ENCODE measurements around the gene NKPD1. TPM values are rescaled to one million over a fixed set of nuclear protein-coding genes. Genes with fewer than 3 reads are reported as not detected.
A peak's percentile ranks its signal among the peaks of the same experiment; 100 is the strongest.

Gene NKPD1
- total and polyA plus RNA-seq, 2 experiments from 2014 or later: 0.11 TPM; not detected in 1

- peak; percentile 20 for DNase-seq
- Histone ChIP-seq H3K4me3 (peak overlapping the region; percentile 39), H4K20me1 (ENCODE audit: insufficient read depth) (no peaks in the 10 kb centered on the region), H3K27me3 (replicated peaks; ENCODE audit: insufficient read depth) (no peaks in the 10 kb centered on the region), H3K4me1 (ENCODE audit: insufficient read depth) (peaks cover 6% of the 10 kb centered on the region; the same call in 1 of the 2 replicates), H3K9me2 (ENCODE audit: insufficient read depth) (no peaks in the 10 kb centered on the region), H3K79me2 (ENCODE audit: insufficient read depth) (no peaks in the 10 kb centered on the region), H3K9me3 (ENCODE audit: low read depth) (no peaks in the 10 kb centered on the region), H3K27ac (no peak overlapping the region), H2AFZ (no peak overlapping the region), H3K36me3 (ENCODE audit: low read depth) (no peaks in the 10 kb centered on the region), H3F3A (ENCODE audit: insufficient read depth) (no peaks in the 10 kb centered on the region), H3K9ac (no peak overlapping the region), H3K4me2 (ENCODE audit: unreplicated experiment) (peak overlapping the region; percentile 55)
- TF ChIP-seq EZH2phosphoT487 (IDR thresholded peaks at IDR 0.05; ENCODE audit: insufficient read depth, low read depth) (no peak), EZH2 (IDR thresholded peaks at IDR 0.05; ENCODE audit: insufficient read depth, poor library complexity, severe bottlenecking) (no peak)
- in situ Hi-C loops (cut with MboI): no loop called here
- WGBS, 2 experiments (ENCODE audit: low coverage in 1 of 2, low lambda C conversion rate in 2 of 2, missing lambda C conversion rate in 2 of 2): 15 to 16% methylated on average over 31 to 53 of the region's 64 CpGs
These were observed 8.8 kb downstream of the NKPD1 start for GRCh38 chr19:45151821-45152503.

GRCh38 chr19:45151320-45151719, 9.5 kb downstream of the NKPD1 start:
- Histone ChIP-seq H3K27ac (no peak overlapping the region), H3K9me3 (ENCODE audit: low read depth) (no peaks in the 10 kb centered on the region), H3K4me1 (ENCODE audit: insufficient read depth) (peaks cover 6% of the 10 kb centered on the region; the same call in 1 of the 2 replicates), H3K9me2 (ENCODE audit: insufficient read depth) (no peaks in the 10 kb centered on the region), H3K4me2 (ENCODE audit: unreplicated experiment) (no peak overlapping the region), H3F3A (ENCODE audit: insufficient read depth) (no peaks in the 10 kb centered on the region), H3K79me2 (ENCODE audit: insufficient read depth) (no peaks in the 10 kb centered on the region), H3K4me3 (no peak overlapping the region), H4K20me1 (ENCODE audit: insufficient read depth) (no peaks in the 10 kb centered on the region), H2AFZ (no peak overlapping the region), H3K9ac (no peak overlapping the region), H3K36me3 (ENCODE audit: low read depth) (no peaks in the 10 kb centered on the region), H3K27me3 (replicated peaks; ENCODE audit: insufficient read depth) (no peaks in the 10 kb centered on the region)
- in situ Hi-C loops (cut with MboI): no loop called here
- no peak for DNase-seq
- TF ChIP-seq EZH2phosphoT487 (IDR thresholded peaks at IDR 0.05; ENCODE audit: insufficient read depth, low read depth) (no peak), EZH2 (IDR thresholded peaks at IDR 0.05; ENCODE audit: insufficient read depth, poor library complexity, severe bottlenecking) (no peak)
- WGBS, 2 experiments (ENCODE audit: low coverage in 1 of 2, low lambda C conversion rate in 2 of 2, missing lambda C conversion rate in 2 of 2): 73 to 75% methylated on average over 7 of the region's 7 CpGs

- DNase-seq: no peak
- in situ Hi-C loops (cut with MboI): no loop called here
- no peaks in the 10 kb centered on the region for H3K79me2 ChIP-seq (ENCODE audit: insufficient read depth)
These were observed 10.0 kb downstream of the NKPD1 start for GRCh38 chr19:45150751-45151281.

GRCh38 chr19:45150180-45150579, 10.6 kb downstream of the NKPD1 start:
- no peak overlapping the region for H3K9ac ChIP-seq
- H4K20me1 ChIP-seq (ENCODE audit: insufficient read depth): no peaks in the 10 kb centered on the region
- H3K4me1 ChIP-seq (ENCODE audit: insufficient read depth): peaks cover 6% of the 10 kb centered on the region; the same call in 1 of the 2 replicates
- H3K9me3 ChIP-seq (ENCODE audit: low read depth): no peaks in the 10 kb centered on the region
- H3K79me2 ChIP-seq (ENCODE audit: insufficient read depth): no peaks in the 10 kb centered on the region
- H3K27me3 ChIP-seq (replicated peaks; ENCODE audit: insufficient read depth): no peaks in the 10 kb centered on the region
- no peaks in the 10 kb centered on the region for H3K9me2 ChIP-seq (ENCODE audit: insufficient read depth)
- no peaks in the 10 kb centered on the region for H3F3A ChIP-seq (ENCODE audit: insufficient read depth)
- TF ChIP-seq EZH2phosphoT487 (IDR thresholded peaks at IDR 0.05; ENCODE audit: insufficient read depth, low read depth): no peak
- TF ChIP-seq EZH2 (IDR thresholded peaks at IDR 0.05; ENCODE audit: insufficient read depth, poor library complexity, severe bottlenecking): no peak
- no peak for DNase-seq
- 68 to 76% methylated on average over 4 of the region's 4 CpGs for WGBS, 2 experiments (ENCODE audit: low coverage in 1 of 2, low lambda C conversion rate in 2 of 2, missing lambda C conversion rate in 2 of 2)
- H2AFZ ChIP-seq: no peak overlapping the region
- no peak overlapping the region for H3K27ac ChIP-seq
- H3K4me2 ChIP-seq (ENCODE audit: unreplicated experiment): no peak overlapping the region
- H3K4me3 ChIP-seq: no peak overlapping the region
- in situ Hi-C loops (cut with MboI): no loop called here
- no peaks in the 10 kb centered on the region for H3K36me3 ChIP-seq (ENCODE audit: low read depth)

More at GRCh38 chr19:45150751-45151281, 10.0 kb downstream of the NKPD1 start:
- Histone ChIP-seq H3K4me1 (ENCODE audit: insufficient read depth) (peaks cover 6% of the 10 kb centered on the region; the same call in 1 of the 2 replicates), H3K36me3 (ENCODE audit: low read depth) (no peaks in the 10 kb centered on the region), H3K27me3 (replicated peaks; ENCODE audit: insufficient read depth) (no peaks in the 10 kb centered on the region), H4K20me1 (ENCODE audit: insufficient read depth) (no peaks in the 10 kb centered on the region), H3F3A (ENCODE audit: insufficient read depth) (no peaks in the 10 kb centered on the region), H3K4me3 (no peak overlapping the region), H3K4me2 (ENCODE audit: unreplicated experiment) (no peak overlapping the region), H2AFZ (no peak overlapping the region), H3K9ac (no peak overlapping the region), H3K9me3 (ENCODE audit: low read depth) (no peaks in the 10 kb centered on the region), H3K27ac (no peak overlapping the region), H3K9me2 (ENCODE audit: insufficient read depth) (no peaks in the 10 kb centered on the region)
- TF ChIP-seq EZH2 (IDR thresholded peaks at IDR 0.05; ENCODE audit: insufficient read depth, poor library complexity, severe bottlenecking): no peak
- TF ChIP-seq EZH2phosphoT487 (IDR thresholded peaks at IDR 0.05; ENCODE audit: insufficient read depth, low read depth): no peak
- 65 to 79% methylated on average over 4 of the region's 4 CpGs for WGBS, 2 experiments (ENCODE audit: low coverage in 1 of 2, low lambda C conversion rate in 2 of 2, missing lambda C conversion rate in 2 of 2)

Data from GM23248 (cell line).